Breast epithelium (tissue), 3 donors: ENCODE measurements around the gene MDH2.
"Not testable (repeated sequence)": the region's sequence is repeated elsewhere in the genome, so short reads cannot be mapped to it uniquely, and the experiment has no call there.

Experiments
- CTCF ChIP-seq, 3 donors: fragments of 450-650 bp; IDR thresholded peaks; one replicate each; pipeline ENCODE4 v1.5.1; 2016 to 2017; ENCODE audit warnings: antibody characterized with exemption in 3 of 3, mild to moderate bottlenecking in 3 of 3, moderate library complexity in 3 of 3
- POLR2A ChIP-seq: fragments of 450-650 bp; IDR thresholded peaks from one replicate; pipeline ENCODE4 v1.6.1; 2016; ENCODE audit warnings: antibody characterized with exemption, mild to moderate bottlenecking, moderate library complexity
- POLR2AphosphoS5 ChIP-seq, 3 donors: sonication (generic); formaldehyde crosslinking; IDR thresholded peaks; one replicate each; pipeline ENCODE4 v1.6.1; 2017; ENCODE audit warnings: antibody characterized with exemption in 3 of 3

GRCh38 chr7:76084115-76084514 lies 36.2 kb downstream of the MDH2 start:
- TF ChIP-seq CTCF (IDR thresholded peaks at IDR 0.05); POLR2A; POLR2AphosphoS5 (IDR thresholded peaks at IDR 0.05): not testable (repeated sequence)
